Peyer's patch (tissue), 4 donors: Measurements from ENCODE around the gene DCC. TPM values are rescaled to one million over a fixed set of nuclear protein-coding genes. Genes with fewer than 3 reads are reported as not detected.

Experiments
- DNase-seq, 3 donors: peaks; one replicate each; pipeline ENCODE4 v3.0.0-alpha.2; 2017 to 2019
- H3K27ac ChIP-seq, 4 donors: fragments of 200-600 bp; sonication (generic); one replicate each; pipeline ENCODE4 v1.5.1; 2016 to 2019
- H3K27me3 ChIP-seq, 2 donors: fragments of 200-600 bp; sonication (generic); one replicate each; pipeline ENCODE4 v1.5.1; 2019
- H3K36me3 ChIP-seq, 3 donors: fragments of 200-600 bp; sonication (generic); one replicate each; pipeline ENCODE4 v1.5.1; 2016 to 2019
- H3K4me1 ChIP-seq, 4 donors: fragments of 200-600 bp; sonication (generic); one replicate each; pipeline ENCODE4 v1.5.1; 2016 to 2019
- H3K4me3 ChIP-seq, 4 donors: fragments of 200-600 bp; sonication (generic); 1 replicate in 3 of 4; 2 replicates in 1 of 4; pipeline ENCODE4 v1.5.1; 2016 to 2019; ENCODE audit warnings: mild to moderate bottlenecking in 1 of 4
- H3K9me3 ChIP-seq, 4 donors: fragments of 200-600 bp; sonication (generic); one replicate each; pipeline ENCODE4 v1.5.1; 2016 to 2019; ENCODE audit warnings: mild to moderate bottlenecking in 1 of 4
- POLR2A ChIP-seq, 2 donors: fragments of 450-650 bp; IDR thresholded peaks; one replicate each; pipeline ENCODE4 v1.5.1; 2017; ENCODE audit warnings: antibody characterized with exemption in 2 of 2, mild to moderate bottlenecking in 2 of 2, moderate library complexity in 2 of 2
- total RNA-seq, 4 donors: library from RNA; depleted of rRNA; stranded (reverse); fragments of >200 nt; gene quantifications; one replicate each; pipeline ENCODE4 v1.1.0, GENCODE V29; 2016
- TF ChIP-seq, protein P1 (sequence below), 6 experiments: fragments of 450-650 bp in 4 of 6; fragments of 200-600 bp in 2 of 6; sonication (generic) in 1 of 6; IDR thresholded peaks; one replicate each; pipeline ENCODE4 v1.5.1; 2017 to 2019; ENCODE audit warnings: antibody characterized with exemption in 6 of 6, mild to moderate bottlenecking in 3 of 6, moderate library complexity in 1 of 6

Gene DCC
- total RNA-seq, 4 donors from 2014 or later: 0.13 TPM; not detected in 3

DNA sequence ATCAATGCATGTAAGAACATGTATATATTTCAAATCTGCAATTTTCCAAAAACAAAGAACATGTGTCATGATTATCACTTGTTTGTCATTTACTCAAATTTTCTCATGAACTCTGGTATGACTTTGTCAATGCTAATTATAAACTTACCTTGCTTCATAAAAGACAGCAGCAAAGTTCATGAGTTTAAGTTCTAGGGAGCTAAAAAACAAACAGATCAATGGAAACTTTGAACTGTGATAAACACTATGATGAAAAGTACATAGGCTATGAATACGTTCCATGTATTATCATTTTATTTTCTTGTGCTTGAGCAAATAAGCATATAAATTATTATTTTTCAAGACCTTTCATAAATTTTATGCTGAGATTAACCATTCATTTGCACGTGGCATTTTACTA lies 943.7 kb downstream of the DCC start:
- Histone ChIP-seq H3K4me1 (no peaks in the 10 kb centered on the region), H3K27ac (no peak overlapping the region), H3K9me3 (no peaks in the 10 kb centered on the region), H3K27me3 (no peaks in the 10 kb centered on the region), H3K36me3 (no peaks in the 10 kb centered on the region), H3K4me3 (no peak overlapping the region)
- no peak for DNase-seq
- no peak for TF ChIP-seq POLR2A (IDR thresholded peaks at IDR 0.05)
- TF ChIP-seq, protein P1, sequence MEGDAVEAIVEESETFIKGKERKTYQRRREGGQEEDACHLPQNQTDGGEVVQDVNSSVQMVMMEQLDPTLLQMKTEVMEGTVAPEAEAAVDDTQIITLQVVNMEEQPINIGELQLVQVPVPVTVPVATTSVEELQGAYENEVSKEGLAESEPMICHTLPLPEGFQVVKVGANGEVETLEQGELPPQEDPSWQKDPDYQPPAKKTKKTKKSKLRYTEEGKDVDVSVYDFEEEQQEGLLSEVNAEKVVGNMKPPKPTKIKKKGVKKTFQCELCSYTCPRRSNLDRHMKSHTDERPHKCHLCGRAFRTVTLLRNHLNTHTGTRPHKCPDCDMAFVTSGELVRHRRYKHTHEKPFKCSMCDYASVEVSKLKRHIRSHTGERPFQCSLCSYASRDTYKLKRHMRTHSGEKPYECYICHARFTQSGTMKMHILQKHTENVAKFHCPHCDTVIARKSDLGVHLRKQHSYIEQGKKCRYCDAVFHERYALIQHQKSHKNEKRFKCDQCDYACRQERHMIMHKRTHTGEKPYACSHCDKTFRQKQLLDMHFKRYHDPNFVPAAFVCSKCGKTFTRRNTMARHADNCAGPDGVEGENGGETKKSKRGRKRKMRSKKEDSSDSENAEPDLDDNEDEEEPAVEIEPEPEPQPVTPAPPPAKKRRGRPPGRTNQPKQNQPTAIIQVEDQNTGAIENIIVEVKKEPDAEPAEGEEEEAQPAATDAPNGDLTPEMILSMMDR (IDR thresholded peaks at IDR 0.05): no peak

DNA sequence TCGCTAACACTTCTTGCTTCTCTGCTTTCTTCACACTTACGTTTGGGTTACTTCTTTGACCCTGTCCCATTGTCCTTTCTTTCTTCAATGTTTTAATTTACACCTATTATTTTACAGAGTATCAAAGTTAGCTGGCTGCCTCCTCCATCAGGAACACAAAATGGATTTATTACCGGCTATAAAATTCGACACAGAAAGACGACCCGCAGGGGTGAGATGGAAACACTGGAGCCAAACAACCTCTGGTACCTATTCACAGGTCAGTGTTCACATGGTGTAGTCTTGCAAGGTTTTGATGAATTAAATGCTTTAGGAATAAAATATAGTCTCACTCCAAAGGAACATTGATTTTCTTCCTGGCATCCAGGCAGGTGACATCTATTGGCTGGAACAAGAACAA lies 965.5 kb downstream of the DCC start:
- no peaks in the 10 kb centered on the region for H3K27me3 ChIP-seq
- TF ChIP-seq, protein P1 (IDR thresholded peaks at IDR 0.05): no peak
- TF ChIP-seq POLR2A (IDR thresholded peaks at IDR 0.05): no peak
- no peaks in the 10 kb centered on the region for H3K36me3 ChIP-seq
- no peak for DNase-seq
- H3K4me1 ChIP-seq: no peaks in the 10 kb centered on the region
- H3K9me3 ChIP-seq: no peaks in the 10 kb centered on the region
- no peak overlapping the region for H3K27ac ChIP-seq
- no peak overlapping the region for H3K4me3 ChIP-seq

DNA sequence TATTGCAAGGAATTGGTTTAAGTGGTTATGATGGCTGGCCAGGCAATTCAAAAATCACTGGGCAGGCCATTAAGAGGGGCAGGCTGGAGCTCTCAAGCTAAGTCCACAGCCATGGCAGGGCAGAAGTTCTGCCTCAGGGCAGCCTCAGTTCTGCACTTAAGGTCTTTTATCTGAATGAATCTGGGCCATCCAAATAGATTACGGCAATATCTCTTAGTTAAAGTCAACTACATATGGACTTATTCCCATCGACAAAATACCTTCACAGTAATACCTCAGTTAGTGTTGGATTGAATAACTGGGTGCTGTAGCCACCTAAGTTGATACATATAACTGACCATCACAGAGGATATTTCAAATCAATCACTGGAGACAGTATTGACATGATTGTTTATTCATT lies 979.6 kb downstream of the DCC start:
- H3K27me3 ChIP-seq: no peaks in the 10 kb centered on the region
- H3K4me1 ChIP-seq: no peaks in the 10 kb centered on the region
- DNase-seq: no peak
- no peak overlapping the region for H3K4me3 ChIP-seq
- H3K36me3 ChIP-seq: no peaks in the 10 kb centered on the region
- no peaks in the 10 kb centered on the region for H3K9me3 ChIP-seq
- no peak overlapping the region for H3K27ac ChIP-seq
- TF ChIP-seq, protein P1 (IDR thresholded peaks at IDR 0.05): no peak
- TF ChIP-seq POLR2A (IDR thresholded peaks at IDR 0.05): no peak

DNA sequence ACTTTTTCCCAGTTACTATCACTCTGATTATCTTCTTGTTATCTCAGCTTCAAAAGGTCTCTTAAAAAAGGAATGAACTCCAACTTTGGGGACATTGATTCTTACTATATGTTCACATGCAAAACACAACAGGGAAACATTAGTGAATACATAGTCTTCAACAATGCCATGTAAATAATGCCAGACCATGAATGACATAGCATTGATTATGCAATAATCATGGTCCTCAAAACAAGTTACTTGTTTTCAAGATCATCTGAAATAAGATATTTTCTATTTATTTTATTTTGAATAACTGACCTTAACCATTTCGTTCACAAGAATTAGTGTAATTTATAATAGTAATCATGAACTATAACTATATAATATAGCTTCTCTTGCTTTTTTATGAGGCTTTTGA lies 982.2 kb downstream of the DCC start:
- DNase-seq: no peak
- Histone ChIP-seq H3K27me3 (no peaks in the 10 kb centered on the region), H3K36me3 (no peaks in the 10 kb centered on the region), H3K9me3 (no peaks in the 10 kb centered on the region), H3K4me3 (no peak overlapping the region), H3K4me1 (no peaks in the 10 kb centered on the region), H3K27ac (no peak overlapping the region)
- TF ChIP-seq, protein P1 (IDR thresholded peaks at IDR 0.05): no peak
- TF ChIP-seq POLR2A (IDR thresholded peaks at IDR 0.05): no peak

DNA sequence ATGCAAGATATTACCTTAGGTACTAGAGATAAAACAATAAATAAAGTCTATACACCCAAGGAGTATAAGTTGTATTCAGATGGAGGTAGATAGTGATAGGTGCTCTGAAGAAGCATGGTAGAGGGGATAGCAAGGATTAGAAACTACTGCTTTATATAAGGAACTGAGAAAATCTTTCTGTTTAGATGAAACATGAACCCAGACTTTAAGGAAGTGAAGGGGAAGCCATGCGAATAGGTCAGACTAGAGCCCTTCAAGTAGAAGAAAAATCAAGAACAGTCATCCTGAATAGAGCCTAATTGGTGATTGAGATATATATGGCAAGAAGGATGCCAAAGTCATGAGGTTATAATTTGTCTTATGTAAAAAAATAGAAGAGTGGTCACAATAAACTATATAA lies 984.4 kb downstream of the DCC start:
- Histone ChIP-seq H3K36me3 (no peaks in the 10 kb centered on the region), H3K27me3 (no peaks in the 10 kb centered on the region)

More for the DNA sequence above, 984.4 kb downstream of the DCC start:
- no peaks in the 10 kb centered on the region for H3K4me1 ChIP-seq
- H3K27ac ChIP-seq: no peak overlapping the region
- no peaks in the 10 kb centered on the region for H3K9me3 ChIP-seq
- TF ChIP-seq, protein P1 (IDR thresholded peaks at IDR 0.05): no peak
- TF ChIP-seq POLR2A (IDR thresholded peaks at IDR 0.05): no peak
- H3K4me3 ChIP-seq: no peak overlapping the region
- no peak for DNase-seq
